Measurements from ENCODE around the gene COX15.
"Not testable (repeated sequence)": the region's sequence is repeated elsewhere in the genome, so short reads cannot be mapped to it uniquely, and the experiment has no call there.

The COX15 gene

GRCh38 chr10:99732033-99732842 lies at the start of gene COX15, which contains the start of gene CUTC:
Gene COX15 (minus strand): TSS chr10:99732127. CDS start chr10:99732049, 78 bp downstream.
Gene CUTC (plus strand): TSS chr10:99732234. CDS start chr10:99732349, 115 bp downstream.
- peak; percentile 90 for DNase-seq (ENCODE audit: low read depth)

DNA sequence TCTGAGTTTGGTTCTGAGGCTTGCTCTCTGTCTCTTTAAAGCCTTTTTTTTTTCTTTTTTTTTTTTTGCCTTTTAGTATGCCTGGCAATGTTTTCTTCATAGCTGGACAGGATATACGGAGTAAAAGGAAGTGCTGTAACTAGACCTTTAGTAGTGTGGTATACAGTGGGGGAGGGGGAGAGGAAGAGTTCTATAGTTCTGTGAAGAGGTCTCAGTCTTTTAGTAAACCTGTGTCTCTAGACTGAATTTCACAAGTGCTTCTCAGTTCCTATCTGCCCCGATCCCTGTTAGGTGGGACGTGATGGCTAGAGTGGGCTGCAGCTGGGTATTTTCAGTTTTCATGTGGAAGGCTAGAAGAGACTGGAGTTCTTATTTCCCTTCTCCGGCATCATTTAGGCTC lies 47.4 kb upstream of the COX15 start:
- DNase-seq (ENCODE audit: low read depth): no peak

- no peak for DNase-seq (ENCODE audit: low read depth)
These were observed 46.2 kb upstream of the COX15 start for GRCh38 chr10:99777918-99778714.

GRCh38 chr10:99775850-99776249 lies 43.9 kb upstream of the COX15 start:
- DNase-seq (ENCODE audit: low read depth): no peak

GRCh38 chr10:99770408-99771045 lies 38.6 kb upstream of the COX15 start:
- no peak for DNase-seq (ENCODE audit: low read depth)

DNA sequence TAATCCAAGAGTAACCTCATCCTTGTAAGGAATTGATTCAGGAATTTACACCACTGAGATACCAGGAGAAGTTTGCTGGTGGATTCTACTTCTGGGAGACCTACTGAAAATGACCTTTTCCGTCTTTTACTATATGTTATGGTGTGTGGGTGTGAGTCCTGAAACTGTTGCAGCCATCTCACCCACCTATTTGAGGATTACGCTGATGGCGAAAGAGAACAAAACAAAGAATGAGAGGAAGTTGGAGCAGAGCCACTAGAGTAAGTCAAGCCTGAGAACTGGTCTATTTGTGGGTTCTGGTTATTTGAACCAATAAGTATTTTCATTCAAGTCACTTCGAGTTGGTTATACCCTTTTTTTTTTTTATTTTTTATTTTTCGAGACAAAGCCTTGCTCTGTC lies 37.8 kb upstream of the COX15 start:
- DNase-seq (ENCODE audit: low read depth): no peak

GRCh38 chr10:99768556-99768955 lies 36.6 kb upstream of the COX15 start:
- no peak for DNase-seq (ENCODE audit: low read depth)

- DNase-seq (ENCODE audit: low read depth): no peak
These were observed 36.0 kb upstream of the COX15 start for GRCh38 chr10:99767901-99768300.

GRCh38 chr10:99766302-99766681 lies 34.4 kb upstream of the COX15 start:
- DNase-seq (ENCODE audit: low read depth): no peak

DNA sequence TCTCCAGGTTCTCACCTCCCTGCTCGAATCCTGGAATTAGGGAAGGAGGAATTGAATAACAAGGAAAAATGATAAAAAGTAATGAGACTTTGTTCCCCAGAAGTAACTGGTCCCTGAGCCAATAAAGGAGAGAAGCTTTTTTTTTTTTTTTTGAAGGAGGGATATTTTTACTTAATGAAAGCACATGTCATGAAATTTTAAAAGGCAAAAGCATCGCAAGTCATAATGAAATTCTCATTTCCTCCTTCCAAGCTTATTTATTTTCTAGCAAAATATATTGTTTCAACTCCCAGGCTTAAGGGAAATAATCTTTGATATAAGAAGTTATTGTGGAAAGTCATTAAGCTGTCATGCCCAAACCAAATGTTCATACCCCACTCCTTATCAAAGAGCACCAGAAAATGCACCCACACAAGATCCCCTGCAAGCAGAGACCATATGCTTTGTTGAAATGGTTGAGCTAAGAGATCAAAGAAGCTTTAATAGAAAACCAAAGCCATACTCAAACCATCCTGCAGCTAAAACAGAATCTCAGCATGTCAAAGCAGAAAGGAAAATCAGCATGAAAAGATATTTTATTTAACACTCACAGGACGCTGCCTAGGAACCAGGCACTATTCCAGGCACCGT lies 33.9 kb upstream of the COX15 start:
- DNase-seq (ENCODE audit: low read depth): no peak

GRCh38 chr10:99761365-99761764 lies 29.4 kb upstream of the COX15 start:
- no peak for DNase-seq (ENCODE audit: low read depth)

- DNase-seq (ENCODE audit: low read depth): no peak
These were observed 28.4 kb upstream of the COX15 start for GRCh38 chr10:99760321-99760720.

DNA sequence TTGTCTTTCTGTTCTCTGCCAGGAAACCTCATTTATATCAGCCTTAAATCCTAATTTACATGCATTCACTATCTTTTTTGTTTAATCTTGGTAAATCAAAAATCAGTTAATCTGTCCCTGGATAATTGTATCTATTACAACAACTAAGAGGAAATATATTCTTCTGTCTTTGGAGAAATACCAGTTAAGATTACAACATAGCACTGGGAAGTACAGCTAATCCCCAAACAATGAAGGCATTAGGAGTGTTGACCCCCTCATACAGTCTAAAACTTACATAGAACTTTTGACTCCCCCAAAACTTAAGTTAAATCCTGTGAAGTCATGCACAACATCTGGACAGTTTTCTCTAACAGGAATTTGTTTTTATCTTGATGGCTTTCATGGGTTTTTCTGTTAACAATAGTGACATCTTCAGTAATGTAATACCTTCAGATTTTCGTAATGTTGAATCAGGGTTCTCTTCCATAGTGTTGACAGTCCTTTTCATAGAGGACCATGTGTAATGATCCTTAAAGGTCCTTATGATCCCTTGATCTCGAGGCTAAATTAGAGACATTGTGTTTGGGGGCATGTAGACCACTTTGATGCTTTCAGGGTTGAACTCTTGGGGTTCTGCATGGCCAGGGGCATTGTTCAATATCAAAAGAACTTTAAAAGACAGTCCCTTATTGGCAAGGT lies 26.4 kb upstream of the COX15 start:
- no peak for DNase-seq (ENCODE audit: low read depth)

- no peak for DNase-seq (ENCODE audit: low read depth)
These were observed 24.2 kb upstream of the COX15 start for GRCh38 chr10:99756159-99756558.

- no peak for DNase-seq (ENCODE audit: low read depth)
These were observed 22.7 kb upstream of the COX15 start for GRCh38 chr10:99754670-99755069.

DNA sequence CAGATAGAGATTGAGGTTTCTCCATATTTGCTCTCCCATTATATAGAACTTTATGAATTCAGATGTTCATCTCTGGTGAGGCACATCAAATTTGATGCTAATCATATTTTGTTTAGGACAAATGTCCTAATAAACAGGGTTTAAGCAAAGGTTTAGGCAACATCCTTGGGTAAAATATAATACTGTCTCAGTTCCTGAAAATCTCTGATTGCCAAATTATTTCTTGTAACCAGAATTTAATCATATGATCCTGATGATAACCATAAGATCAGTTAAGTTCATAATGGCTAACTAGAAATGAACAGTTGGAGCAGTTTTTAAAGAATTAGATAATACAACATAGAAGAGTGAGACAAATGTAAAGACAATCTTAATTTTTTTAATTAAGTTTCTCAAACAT lies 18.7 kb upstream of the COX15 start:
- no peak for DNase-seq (ENCODE audit: low read depth)

GRCh38 chr10:99748823-99749451 lies 17.0 kb upstream of the COX15 start:
- DNase-seq (ENCODE audit: low read depth): no peak

DNA sequence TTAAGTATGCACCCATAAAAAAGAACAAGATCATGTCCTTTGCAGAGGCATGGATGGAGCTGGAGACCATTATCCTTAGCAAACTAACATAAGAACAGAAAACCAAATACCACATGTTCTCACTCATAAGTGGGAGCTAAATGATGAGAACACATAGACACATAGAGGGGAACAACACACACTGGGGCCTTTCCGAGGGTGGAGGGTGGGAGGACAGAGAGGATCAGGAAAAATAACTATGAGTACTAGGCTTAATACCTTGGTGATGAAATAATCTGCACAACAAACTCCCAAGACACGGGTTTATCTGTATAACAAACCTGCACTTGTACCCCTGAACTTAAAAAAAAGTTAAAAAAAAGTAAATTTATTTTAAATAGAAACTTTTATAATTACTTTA lies 14.2 kb upstream of the COX15 start:
- DNase-seq (ENCODE audit: low read depth): not testable (repeated sequence)

- no peak for DNase-seq (ENCODE audit: low read depth)
These were observed 11.9 kb upstream of the COX15 start for GRCh38 chr10:99743841-99744240.

GRCh38 chr10:99742701-99743100 lies 10.8 kb upstream of the COX15 start:
- no peak for DNase-seq (ENCODE audit: low read depth)

GRCh38 chr10:99742254-99742653 lies 10.3 kb upstream of the COX15 start:
- no peak for DNase-seq (ENCODE audit: low read depth)

Measured in activated gamma-delta T cell treated with anti-CD3 and anti-CD28 coated beads, Interleukin-2, amount 50 U/mL, for 16 hours (primary cell).